Measurements from ENCODE around the gene PLCH1. TPM values are rescaled to one million over a fixed set of nuclear protein-coding genes. Genes with fewer than 3 reads are reported as not detected.

PLCH1 gene
- total and polyA plus RNA-seq, 2 donors (not counting 1 experiment from before 2014, with no cell fraction given) = 0.27 TPM; not detected in 1

- intact Hi-C loops (cut with micrococcal nuclease) = no loop called here
- no peaks in the 10 kb centered on the region for H3K36me3 ChIP-seq (replicated peaks in 1 of 2; ENCODE audit: control extremely low read depth in 1 of 2, control insufficient read depth in 1 of 2, extremely low read depth in 1 of 2, insufficient read depth in 2 of 2, low read length in 1 of 2)
- ATAC-seq (ENCODE audit: low read depth) = no peak
- H3K4me1 ChIP-seq (ENCODE audit: control insufficient read depth in 2 of 2, insufficient read depth in 2 of 2, low read length in 2 of 2) = no peaks in the 10 kb centered on the region
- DNase-seq = no peak
- H3K4me2 ChIP-seq (replicated peaks; ENCODE audit: low read depth, low read length, poor library complexity, severe bottlenecking) = no peak overlapping the region
- H3K4me3 ChIP-seq (ENCODE audit: control extremely low read depth in 1 of 5, extremely low read depth in 1 of 5, insufficient read depth in 1 of 5, low read depth in 2 of 5, low read length in 4 of 5) = no peak overlapping the region
- no peaks in the 10 kb centered on the region for H4K20me1 ChIP-seq (ENCODE audit: control insufficient read depth, insufficient read depth, low read length, poor library complexity, severe bottlenecking)
- no peak for TF ChIP-seq EZH2 (IDR thresholded peaks at IDR 0.05; ENCODE audit: borderline replicate concordance, insufficient read depth, low read depth, low read length, poor library complexity, severe bottlenecking)
- no peak for TF ChIP-seq CTCF (IDR thresholded peaks at IDR 0.05)
- Mint-ChIP-seq H3K9me3 (ENCODE audit: insufficient read depth) (peaks cover 2% of the 10 kb centered on the region), H3K27ac (no peak overlapping the region), H3K27me3 (no peaks in the 10 kb centered on the region), H3K4me1 (no peaks in the 10 kb centered on the region), H3K4me3 (no peak overlapping the region)
- peaks cover 0 to 2% (median 2%) of the 10 kb centered on the region in 3 donors for H3K9me3 ChIP-seq (ENCODE audit: control extremely low read depth in 1 of 3, control insufficient read depth in 2 of 3, insufficient read depth in 1 of 3, low read length in 2 of 3)
- POLR2A ChIA-PET = no interaction called here
- H3K27ac ChIP-seq (ENCODE audit: low read length in 2 of 2) = no peak overlapping the region
- H3K79me2 ChIP-seq (ENCODE audit: control insufficient read depth, insufficient read depth, low read length) = no peaks in the 10 kb centered on the region
- CTCF ChIA-PET = no interaction called here
- no peaks in the 10 kb centered on the region for H3K27me3 ChIP-seq (replicated peaks in 1 of 4; ENCODE audit: control extremely low read depth in 1 of 4, control insufficient read depth in 3 of 4, insufficient read depth in 4 of 4, low read length in 3 of 4)
- H2AFZ ChIP-seq (ENCODE audit: insufficient read depth, low read depth, low read length, poor library complexity, severe bottlenecking) = no peak overlapping the region
- no peak overlapping the region for H3K9ac ChIP-seq (ENCODE audit: low read length)
Measured at GRCh38 chr3:155528579-155528978, 216.3 kb downstream of the PLCH1 start.

GRCh38 chr3:155525324-155525833, 219.5 kb downstream of the PLCH1 start:
- Histone ChIP-seq H3K36me3 (replicated peaks in 1 of 2; ENCODE audit: control extremely low read depth in 1 of 2, control insufficient read depth in 1 of 2, extremely low read depth in 1 of 2, insufficient read depth in 2 of 2, low read length in 1 of 2) (no peaks in the 10 kb centered on the region), H3K27ac (ENCODE audit: low read length in 2 of 2) (no peak overlapping the region), H2AFZ (ENCODE audit: insufficient read depth, low read depth, low read length, poor library complexity, severe bottlenecking) (no peak overlapping the region), H4K20me1 (ENCODE audit: control insufficient read depth, insufficient read depth, low read length, poor library complexity, severe bottlenecking) (no peaks in the 10 kb centered on the region), H3K9ac (ENCODE audit: low read length) (no peak overlapping the region), H3K9me3 (ENCODE audit: control extremely low read depth in 1 of 3, control insufficient read depth in 2 of 3, insufficient read depth in 1 of 3, low read length in 2 of 3) (peaks cover 0 to 2% (median 0%) of the 10 kb centered on the region in 3 donors), H3K4me2 (replicated peaks; ENCODE audit: low read depth, low read length, poor library complexity, severe bottlenecking) (no peak overlapping the region), H3K79me2 (ENCODE audit: control insufficient read depth, insufficient read depth, low read length) (no peaks in the 10 kb centered on the region), H3K4me3 (ENCODE audit: control extremely low read depth in 1 of 5, extremely low read depth in 1 of 5, insufficient read depth in 1 of 5, low read depth in 2 of 5, low read length in 4 of 5) (no peak overlapping the region), H3K4me1 (ENCODE audit: control insufficient read depth in 2 of 2, insufficient read depth in 2 of 2, low read length in 2 of 2) (no peaks in the 10 kb centered on the region), H3K27me3 (replicated peaks in 1 of 4; ENCODE audit: control extremely low read depth in 1 of 4, control insufficient read depth in 3 of 4, insufficient read depth in 4 of 4, low read length in 3 of 4) (no peaks in the 10 kb centered on the region)
- Mint-ChIP-seq H3K4me3 (no peak overlapping the region), H3K9me3 (ENCODE audit: insufficient read depth) (no peaks in the 10 kb centered on the region), H3K27me3 (no peaks in the 10 kb centered on the region), H3K27ac (no peak overlapping the region), H3K4me1 (no peaks in the 10 kb centered on the region)
- intact Hi-C loops (cut with micrococcal nuclease) = no loop called here
- POLR2A ChIA-PET = no interaction called here
- 93% methylated on average over 3 of the region's 5 CpGs for WGBS (ENCODE audit: insufficient coverage)
- TF ChIP-seq EZH2 (IDR thresholded peaks at IDR 0.05; ENCODE audit: borderline replicate concordance, insufficient read depth, low read depth, low read length, poor library complexity, severe bottlenecking) (no peak), CTCF (IDR thresholded peaks at IDR 0.05) (no peak)
- CTCF ChIA-PET = interaction anchor here (0.5 kb wide), 1 partner anchor 56 kb away, joined by 3 read pairs; no protein-coding TSS in a partner anchor
- DNase-seq (no peak), ATAC-seq (ENCODE audit: low read depth) (no peak)

All from B cell (primary cell).